Peyer's patch (tissue), 4 donors: ENCODE data around the gene RIMKLB. TPM values are rescaled to one million over a fixed set of nuclear protein-coding genes. Genes with fewer than 3 reads are reported as not detected.

Source experiments
- DNase-seq, 3 donors: peaks; one replicate each; pipeline ENCODE4 v3.0.0-alpha.2; 2017 to 2019
- H3K27ac ChIP-seq, 4 donors: fragments of 200-600 bp; sonication (generic); one replicate each; pipeline ENCODE4 v1.5.1; 2016 to 2019
- H3K27me3 ChIP-seq, 2 donors: fragments of 200-600 bp; sonication (generic); one replicate each; pipeline ENCODE4 v1.5.1; 2019
- H3K36me3 ChIP-seq, 3 donors: fragments of 200-600 bp; sonication (generic); one replicate each; pipeline ENCODE4 v1.5.1; 2016 to 2019
- H3K4me1 ChIP-seq, 4 donors: fragments of 200-600 bp; sonication (generic); one replicate each; pipeline ENCODE4 v1.5.1; 2016 to 2019
- H3K4me3 ChIP-seq, 4 donors: fragments of 200-600 bp; sonication (generic); 1 replicate in 3 of 4; 2 replicates in 1 of 4; pipeline ENCODE4 v1.5.1; 2016 to 2019; ENCODE audit warnings: mild to moderate bottlenecking in 1 of 4
- H3K9me3 ChIP-seq, 4 donors: fragments of 200-600 bp; sonication (generic); one replicate each; pipeline ENCODE4 v1.5.1; 2016 to 2019; ENCODE audit warnings: mild to moderate bottlenecking in 1 of 4
- POLR2A ChIP-seq, 2 donors: fragments of 450-650 bp; IDR thresholded peaks; one replicate each; pipeline ENCODE4 v1.5.1; 2017; ENCODE audit warnings: antibody characterized with exemption in 2 of 2, mild to moderate bottlenecking in 2 of 2, moderate library complexity in 2 of 2
- total RNA-seq, 4 donors: library from RNA; depleted of rRNA; stranded (reverse); fragments of >200 nt; gene quantifications; one replicate each; pipeline ENCODE4 v1.1.0, GENCODE V29; 2016
- TF ChIP-seq, protein P1 (sequence below), 6 experiments: fragments of 450-650 bp in 4 of 6; fragments of 200-600 bp in 2 of 6; sonication (generic) in 1 of 6; IDR thresholded peaks; one replicate each; pipeline ENCODE4 v1.5.1; 2017 to 2019; ENCODE audit warnings: antibody characterized with exemption in 6 of 6, mild to moderate bottlenecking in 3 of 6, moderate library complexity in 1 of 6

The RIMKLB gene
- total RNA-seq, 4 donors from 2014 or later, result 27.0 to 89.1 (median 37.0) TPM

DNA sequence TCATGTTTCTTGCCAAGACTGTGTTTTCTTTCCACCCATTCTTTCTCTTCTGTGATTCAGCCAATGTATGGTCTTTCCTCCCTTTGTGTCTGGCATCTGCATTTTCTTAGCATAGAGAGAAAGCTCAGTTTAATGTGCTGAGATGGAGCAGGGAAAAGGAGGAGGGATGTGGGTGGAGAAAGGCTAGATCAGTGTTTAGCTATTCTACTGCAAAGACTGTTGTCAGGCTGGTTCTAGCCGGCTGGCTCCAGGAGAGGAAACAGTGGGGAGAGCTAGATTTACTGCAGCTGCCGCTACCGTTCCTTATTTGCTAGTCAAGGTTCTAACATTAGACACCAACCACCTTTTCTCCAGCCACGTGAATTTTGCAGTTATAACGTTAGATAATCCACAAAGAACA, 5.2 kb upstream of the RIMKLB start:
- Histone ChIP-seq H3K9me3 (no peaks in the 10 kb centered on the region), H3K4me1 (peaks cover 0 to 7% (median 0%) of the 10 kb centered on the region in 4 donors), H3K4me3 (no peak overlapping the region), H3K36me3 (no peaks in the 10 kb centered on the region), H3K27ac (no peak overlapping the region), H3K27me3 (no peaks in the 10 kb centered on the region)
- TF ChIP-seq, protein P1, sequence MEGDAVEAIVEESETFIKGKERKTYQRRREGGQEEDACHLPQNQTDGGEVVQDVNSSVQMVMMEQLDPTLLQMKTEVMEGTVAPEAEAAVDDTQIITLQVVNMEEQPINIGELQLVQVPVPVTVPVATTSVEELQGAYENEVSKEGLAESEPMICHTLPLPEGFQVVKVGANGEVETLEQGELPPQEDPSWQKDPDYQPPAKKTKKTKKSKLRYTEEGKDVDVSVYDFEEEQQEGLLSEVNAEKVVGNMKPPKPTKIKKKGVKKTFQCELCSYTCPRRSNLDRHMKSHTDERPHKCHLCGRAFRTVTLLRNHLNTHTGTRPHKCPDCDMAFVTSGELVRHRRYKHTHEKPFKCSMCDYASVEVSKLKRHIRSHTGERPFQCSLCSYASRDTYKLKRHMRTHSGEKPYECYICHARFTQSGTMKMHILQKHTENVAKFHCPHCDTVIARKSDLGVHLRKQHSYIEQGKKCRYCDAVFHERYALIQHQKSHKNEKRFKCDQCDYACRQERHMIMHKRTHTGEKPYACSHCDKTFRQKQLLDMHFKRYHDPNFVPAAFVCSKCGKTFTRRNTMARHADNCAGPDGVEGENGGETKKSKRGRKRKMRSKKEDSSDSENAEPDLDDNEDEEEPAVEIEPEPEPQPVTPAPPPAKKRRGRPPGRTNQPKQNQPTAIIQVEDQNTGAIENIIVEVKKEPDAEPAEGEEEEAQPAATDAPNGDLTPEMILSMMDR (IDR thresholded peaks at IDR 0.05), result no peak
- TF ChIP-seq POLR2A (IDR thresholded peaks at IDR 0.05), result no peak
- DNase-seq, result peak in 1 of 3 donors; percentile 28

DNA sequence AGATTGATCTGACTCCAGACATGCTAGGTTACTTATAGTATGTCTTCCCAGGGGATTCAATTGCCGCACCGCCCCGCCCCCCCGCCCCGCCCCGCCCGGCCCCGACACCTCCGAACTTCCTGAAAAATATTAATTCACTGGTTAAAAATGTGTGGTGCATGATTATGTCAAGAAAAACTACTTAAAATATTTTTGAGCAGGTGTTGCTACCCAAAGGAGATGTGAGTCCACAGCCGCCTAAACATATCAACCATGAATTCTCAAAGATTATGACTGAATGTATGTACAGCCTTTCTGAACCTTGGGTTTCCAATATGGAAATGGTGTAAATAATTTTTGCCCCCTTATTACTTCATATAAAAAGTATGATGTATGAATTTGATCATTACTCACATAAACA, 2.7 kb upstream of the RIMKLB start:
- Histone ChIP-seq H3K27me3 (no peaks in the 10 kb centered on the region), H3K27ac (no peak overlapping the region), H3K4me1 (peaks cover 0 to 19% (median 2%) of the 10 kb centered on the region in 4 donors), H3K9me3 (no peaks in the 10 kb centered on the region), H3K4me3 (no peak overlapping the region), H3K36me3 (no peaks in the 10 kb centered on the region)
- no peak for DNase-seq
- no peak for TF ChIP-seq POLR2A (IDR thresholded peaks at IDR 0.05)
- TF ChIP-seq, protein P1 (IDR thresholded peaks at IDR 0.05), result no peak

DNA sequence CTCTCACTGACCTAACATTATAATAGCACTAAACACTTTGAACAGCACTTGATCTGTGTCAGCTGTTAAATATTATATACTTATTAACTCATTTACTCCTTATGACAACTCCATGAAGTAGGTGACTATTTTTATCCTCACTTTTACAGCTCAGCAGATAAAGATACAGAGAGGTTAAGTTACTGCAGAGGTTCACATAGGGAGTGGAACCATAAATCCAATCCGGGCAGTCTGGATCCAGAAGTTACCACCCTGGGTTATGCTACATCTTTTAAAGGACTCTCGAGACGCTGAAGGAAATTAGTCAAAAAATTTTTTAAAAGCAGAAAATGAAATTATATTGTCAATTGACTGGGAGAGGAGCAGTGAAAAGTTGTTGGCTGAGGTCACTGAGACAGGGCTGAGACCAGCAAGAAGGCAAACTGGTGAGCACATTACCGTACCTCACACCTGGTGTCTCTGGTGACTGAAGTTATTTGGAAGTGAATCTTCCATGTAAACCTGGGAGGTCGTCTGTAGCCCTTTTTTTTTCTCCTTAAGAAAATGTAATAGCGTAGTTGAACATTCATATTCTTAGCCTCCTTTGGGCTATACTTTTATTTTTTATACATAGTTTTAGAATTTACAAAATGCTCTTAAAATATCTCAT, 1.2 kb upstream of the RIMKLB start:
- H3K9me3 ChIP-seq, result no peaks in the 10 kb centered on the region
- TF ChIP-seq POLR2A (IDR thresholded peaks at IDR 0.05), result peak in 1 of 2 donors; percentile 71
- TF ChIP-seq, protein P1 (IDR thresholded peaks at IDR 0.05), result no peak
- DNase-seq, result no peak
- H3K27me3 ChIP-seq, result no peaks in the 10 kb centered on the region
- peak overlapping the region; percentile 58 to 99 (median 96) for H3K4me3 ChIP-seq
- H3K36me3 ChIP-seq, result no peaks in the 10 kb centered on the region
- H3K27ac ChIP-seq, result peak overlapping the region; percentile 87 to 94 (median 92)
- peaks cover 0 to 22% (median 2%) of the 10 kb centered on the region in 4 donors for H3K4me1 ChIP-seq

DNA sequence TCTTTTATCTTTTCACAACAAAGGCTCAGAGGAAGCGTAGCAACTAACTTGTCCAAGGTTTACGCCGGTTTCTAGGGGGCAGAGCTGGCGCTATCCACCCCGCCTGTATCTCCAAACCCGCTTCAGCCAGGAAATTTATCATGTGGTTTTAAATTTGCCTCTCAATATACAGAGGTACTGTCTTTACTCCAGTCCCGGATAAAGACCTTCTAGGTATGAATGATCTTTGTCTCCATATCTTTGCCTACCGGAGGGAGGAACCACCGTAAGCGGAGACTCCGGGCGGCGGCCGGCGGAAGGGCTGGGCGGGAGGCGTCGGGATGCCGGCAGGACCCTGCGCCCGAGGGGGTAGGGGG, 693 bp upstream of the RIMKLB start:
- H3K27me3 ChIP-seq, result no peaks in the 10 kb centered on the region
- H3K9me3 ChIP-seq, result no peaks in the 10 kb centered on the region
- H3K4me3 ChIP-seq, result peak overlapping the region; percentile 58 to 99 (median 96)
- H3K27ac ChIP-seq, result peak overlapping the region; percentile 87 to 94 (median 92)
- TF ChIP-seq, protein P1 (IDR thresholded peaks at IDR 0.05), result peak in 1 of 6 experiments; percentile 13
- TF ChIP-seq POLR2A (IDR thresholded peaks at IDR 0.05), result no peak
- H3K4me1 ChIP-seq, result peaks cover 0 to 22% (median 2%) of the 10 kb centered on the region in 4 donors
- DNase-seq, result peak in 1 of 3 donors; percentile 56
- H3K36me3 ChIP-seq, result no peaks in the 10 kb centered on the region

DNA sequence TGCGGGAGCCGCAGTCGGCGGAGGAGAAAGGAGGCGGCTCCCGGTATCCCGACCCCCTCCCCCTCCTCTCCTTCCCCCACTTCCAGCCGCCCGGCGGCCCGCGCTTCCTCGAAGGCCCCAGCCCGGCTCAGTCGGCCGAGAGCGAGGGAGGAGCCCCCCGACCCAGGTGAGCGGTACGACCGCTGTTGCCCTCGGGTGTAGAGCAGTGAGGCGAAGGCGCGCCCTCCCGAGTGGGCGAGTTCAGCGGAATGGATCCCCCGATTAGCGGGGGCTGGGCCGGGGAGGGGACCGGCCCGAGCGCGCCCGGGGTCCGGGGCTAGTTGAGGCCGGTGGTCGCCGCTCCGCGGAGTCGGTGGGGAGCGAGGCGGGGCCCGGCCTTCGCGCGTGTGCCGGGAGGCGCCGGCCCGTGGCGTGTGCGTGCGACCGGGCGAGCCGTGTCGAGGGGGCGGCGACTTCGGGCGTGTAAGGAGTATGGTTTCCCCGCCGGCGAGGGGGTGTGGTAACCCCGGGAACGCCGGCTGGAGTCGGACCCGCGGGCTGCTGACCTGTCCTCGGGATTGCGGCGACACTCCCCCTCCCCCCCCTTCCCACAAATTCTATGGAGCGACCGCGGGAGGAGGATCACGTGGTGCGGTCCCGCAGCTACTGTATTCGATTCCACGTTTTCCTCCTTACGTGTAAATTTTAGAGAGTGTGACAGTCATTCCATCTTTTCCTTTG, 501 bp downstream of the RIMKLB start:
- Histone ChIP-seq H3K4me3 (peak overlapping the region; percentile 58 to 99 (median 96)), H3K4me1 (peaks cover 0 to 22% (median 2%) of the 10 kb centered on the region in 4 donors), H3K36me3 (no peaks in the 10 kb centered on the region), H3K9me3 (no peaks in the 10 kb centered on the region), H3K27me3 (no peaks in the 10 kb centered on the region), H3K27ac (peak overlapping the region; percentile 87 to 94 (median 92))
- TF ChIP-seq, protein P1 (IDR thresholded peaks at IDR 0.05), result no peak
- TF ChIP-seq POLR2A (IDR thresholded peaks at IDR 0.05), result no peak
- peak; percentile 69 to 81 (median 70) for DNase-seq
